ENCODE results near the gene SYTL3.
"Not testable (repeated sequence)": the region's sequence is repeated elsewhere in the genome, so short reads cannot be mapped to it uniquely, and the experiment has no call there.

Gene SYTL3

GRCh38 chr6:158791274-158791855, 141.5 kb downstream of the SYTL3 start:
- no peak overlapping the region for H3K4me3 ChIP-seq (ENCODE audit: low read length)

DNA sequence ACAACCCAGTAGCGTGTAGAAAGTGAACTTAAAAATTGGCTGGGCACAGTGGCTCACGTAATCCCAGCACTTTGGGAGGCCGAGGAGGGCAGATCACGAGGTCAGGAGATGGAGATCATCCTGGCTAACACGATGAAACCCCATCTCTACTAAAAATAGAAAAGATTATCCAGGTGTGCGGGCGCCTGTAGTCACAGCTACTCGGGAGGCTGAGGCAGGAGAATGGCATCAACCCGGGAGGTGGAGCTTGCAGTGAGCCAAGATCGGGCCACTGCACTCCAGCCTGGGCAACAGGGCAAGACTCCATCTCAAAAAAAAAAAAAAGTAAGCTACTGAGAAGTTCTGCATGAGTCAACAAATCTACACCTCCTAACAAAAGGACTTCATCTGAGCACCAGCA, 142.7 kb downstream of the SYTL3 start:
- DNase-seq (ENCODE audit: low read depth); H3K4me3 ChIP-seq (ENCODE audit: low read length): not testable (repeated sequence)

More at GRCh38 chr6:158791274-158791855, 141.5 kb downstream of the SYTL3 start:
- no peak for DNase-seq (ENCODE audit: low read depth)
- TF ChIP-seq, protein P1, sequence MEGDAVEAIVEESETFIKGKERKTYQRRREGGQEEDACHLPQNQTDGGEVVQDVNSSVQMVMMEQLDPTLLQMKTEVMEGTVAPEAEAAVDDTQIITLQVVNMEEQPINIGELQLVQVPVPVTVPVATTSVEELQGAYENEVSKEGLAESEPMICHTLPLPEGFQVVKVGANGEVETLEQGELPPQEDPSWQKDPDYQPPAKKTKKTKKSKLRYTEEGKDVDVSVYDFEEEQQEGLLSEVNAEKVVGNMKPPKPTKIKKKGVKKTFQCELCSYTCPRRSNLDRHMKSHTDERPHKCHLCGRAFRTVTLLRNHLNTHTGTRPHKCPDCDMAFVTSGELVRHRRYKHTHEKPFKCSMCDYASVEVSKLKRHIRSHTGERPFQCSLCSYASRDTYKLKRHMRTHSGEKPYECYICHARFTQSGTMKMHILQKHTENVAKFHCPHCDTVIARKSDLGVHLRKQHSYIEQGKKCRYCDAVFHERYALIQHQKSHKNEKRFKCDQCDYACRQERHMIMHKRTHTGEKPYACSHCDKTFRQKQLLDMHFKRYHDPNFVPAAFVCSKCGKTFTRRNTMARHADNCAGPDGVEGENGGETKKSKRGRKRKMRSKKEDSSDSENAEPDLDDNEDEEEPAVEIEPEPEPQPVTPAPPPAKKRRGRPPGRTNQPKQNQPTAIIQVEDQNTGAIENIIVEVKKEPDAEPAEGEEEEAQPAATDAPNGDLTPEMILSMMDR (conservative IDR thresholded peaks at IDR 0.05; ENCODE audit: low read depth, low read length), result no peak

GRCh38 chr6:158793432-158793831, 143.6 kb downstream of the SYTL3 start:
- H3K4me3 ChIP-seq (ENCODE audit: low read length), result no peak overlapping the region
- DNase-seq (ENCODE audit: low read depth), result no peak
- TF ChIP-seq, protein P1 (conservative IDR thresholded peaks at IDR 0.05; ENCODE audit: low read depth, low read length), result peak; percentile 51

DNA sequence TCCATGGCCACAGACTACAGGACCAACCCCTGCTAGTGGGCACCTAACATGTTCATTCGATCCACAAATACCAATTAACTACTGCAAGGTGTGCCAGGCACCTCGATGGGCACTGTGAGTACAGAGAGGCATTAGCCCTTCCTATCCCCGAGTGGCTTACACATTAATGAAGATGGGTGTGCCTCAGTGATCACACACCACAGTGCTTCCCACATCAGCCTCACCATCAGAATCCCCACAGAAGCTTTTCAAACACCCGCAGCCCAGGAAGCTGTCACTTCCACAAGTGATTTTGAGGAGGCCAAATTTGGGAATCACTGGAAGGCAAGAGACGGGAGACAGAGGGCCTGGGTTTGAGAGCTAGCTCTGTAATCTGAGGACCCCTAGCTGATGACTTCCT, 145.7 kb downstream of the SYTL3 start:
- DNase-seq (ENCODE audit: low read depth), result no peak
- H3K4me3 ChIP-seq (ENCODE audit: low read length), result no peak overlapping the region
- TF ChIP-seq, protein P1 (conservative IDR thresholded peaks at IDR 0.05; ENCODE audit: low read depth, low read length), result no peak

GRCh38 chr6:158796353-158796752, 146.5 kb downstream of the SYTL3 start:
- DNase-seq (ENCODE audit: low read depth), result no peak
- H3K4me3 ChIP-seq (ENCODE audit: low read length), result no peak overlapping the region
- TF ChIP-seq, protein P1 (conservative IDR thresholded peaks at IDR 0.05; ENCODE audit: low read depth, low read length), result no peak

DNA sequence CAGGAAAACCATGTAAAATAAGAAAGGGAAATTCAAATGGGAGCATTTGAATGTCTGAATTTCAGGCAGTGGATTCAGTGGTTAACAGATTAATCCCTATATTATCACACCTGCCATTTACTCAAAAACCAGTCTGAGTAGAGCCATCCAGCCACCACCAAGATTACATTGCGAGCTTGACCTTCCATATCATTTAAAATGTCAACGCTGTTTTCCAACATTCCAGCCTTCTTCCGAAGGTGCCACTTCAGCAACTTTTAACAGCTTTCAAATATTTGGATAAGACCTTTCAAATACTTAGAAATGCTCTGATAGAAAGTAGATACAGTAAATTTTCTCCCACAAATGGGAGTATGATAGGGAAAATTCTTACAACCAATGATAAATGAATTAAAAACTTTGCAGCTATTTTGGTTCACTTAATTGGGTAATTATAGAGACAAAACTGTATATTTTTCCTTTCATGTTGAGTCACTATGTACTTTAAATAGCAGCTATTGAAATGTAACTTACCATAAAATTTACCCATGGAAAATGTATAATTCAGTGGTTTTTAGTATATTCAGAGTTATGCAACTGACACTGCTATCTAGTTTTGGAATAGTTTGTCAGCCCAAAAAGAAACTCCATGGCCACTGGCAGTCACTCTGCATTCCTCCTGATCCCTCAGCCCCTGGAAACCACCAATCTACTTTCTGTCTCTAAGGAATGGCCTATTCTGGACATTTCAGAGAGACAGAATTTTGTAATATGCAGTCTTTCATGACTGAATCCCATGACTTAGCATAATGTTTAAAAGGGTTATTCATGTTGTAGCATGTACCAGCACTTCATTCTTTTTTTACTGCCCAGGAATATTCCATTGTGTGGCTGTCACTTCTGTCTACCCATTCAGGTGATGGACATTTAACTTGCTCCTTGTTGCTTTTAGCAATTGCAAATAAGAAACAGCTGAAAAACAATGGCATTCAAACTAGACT, 147.8 kb downstream of the SYTL3 start:
- no peak for DNase-seq (ENCODE audit: low read depth)
- TF ChIP-seq, protein P1 (conservative IDR thresholded peaks at IDR 0.05; ENCODE audit: low read depth, low read length), result no peak

DNA sequence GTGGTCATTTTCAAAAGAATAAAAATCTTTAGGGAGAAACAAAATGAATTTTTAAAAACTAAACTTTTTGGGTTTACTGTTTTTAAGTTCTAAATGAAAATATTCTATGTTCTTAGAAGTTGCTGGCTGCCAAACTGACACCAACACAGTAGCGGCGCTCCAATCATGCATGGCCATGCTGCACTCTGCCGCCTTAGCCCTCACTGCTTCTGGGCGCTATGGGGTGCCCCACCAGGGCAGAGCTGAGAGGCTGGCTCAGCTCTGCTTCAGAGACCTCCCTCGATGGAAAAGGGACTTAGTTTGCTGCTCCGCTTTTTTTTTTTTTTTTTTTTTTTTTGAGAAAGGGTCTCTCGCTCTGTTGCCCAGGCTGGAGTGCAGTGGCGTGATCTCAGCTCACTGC, 148.5 kb downstream of the SYTL3 start:
- DNase-seq (ENCODE audit: low read depth), result no peak
- TF ChIP-seq, protein P1 (conservative IDR thresholded peaks at IDR 0.05; ENCODE audit: low read depth, low read length), result no peak
- H3K4me3 ChIP-seq (ENCODE audit: low read length), result no peak overlapping the region

More for the DNA sequence above, 147.8 kb downstream of the SYTL3 start:
- no peak overlapping the region for H3K4me3 ChIP-seq (ENCODE audit: low read length)
